HG03575 (cell line): ENCODE data around the gene USP54.

Source experiments
- ATAC-seq: cut with Tn5 transposase; IDR thresholded peaks from one replicate; pipeline ENCODE4 v1.9.1; 2021; ENCODE audit not compliant: unreplicated experiment, insufficient number of reproducible peaks, low FRiP score; ENCODE audit errors: extremely low read depth

The USP54 gene

GRCh38 chr10:73494213-73494612, 96.9 kb downstream of the USP54 start:
- no peak for ATAC-seq

- no peak for ATAC-seq
Measured at GRCh38 chr10:73493781-73494180, 97.4 kb downstream of the USP54 start.

- no peak for ATAC-seq
Measured at GRCh38 chr10:73486601-73487000, 104.5 kb downstream of the USP54 start.

- ATAC-seq: no peak
Measured at GRCh38 chr10:73485320-73485719, 105.8 kb downstream of the USP54 start.

- no peak for ATAC-seq
Measured at GRCh38 chr10:73480158-73480557, 111.0 kb downstream of the USP54 start.

GRCh38 chr10:73478636-73479035, 112.5 kb downstream of the USP54 start:
- no peak for ATAC-seq

- no peak for ATAC-seq
Measured at GRCh38 chr10:73471226-73471625, 119.9 kb downstream of the USP54 start.

GRCh38 chr10:73469579-73469978, 121.6 kb downstream of the USP54 start:
- ATAC-seq: no peak

GRCh38 chr10:73467206-73467605, 123.9 kb downstream of the USP54 start:
- no peak for ATAC-seq

GRCh38 chr10:73465978-73466726, 125.0 kb downstream of the USP54 start:
- ATAC-seq: no peak

GRCh38 chr10:73460897-73461296, 130.2 kb downstream of the USP54 start:
- ATAC-seq: no peak

GRCh38 chr10:73459683-73460314, 131.3 kb downstream of the USP54 start:
- ATAC-seq: no peak

GRCh38 chr10:73456187-73456890, 134.8 kb downstream of the USP54 start:
- ATAC-seq: no peak

GRCh38 chr10:73449113-73449512, 142.0 kb downstream of the USP54 start:
- ATAC-seq: no peak

GRCh38 chr10:73448384-73448783, 142.8 kb downstream of the USP54 start:
- no peak for ATAC-seq
